Adrenal gland (tissue), 5 donors: ENCODE data around the gene GAK.

Source experiments
- POLR2A ChIP-seq, 2 donors: fragments of 450-650 bp; IDR thresholded peaks; one replicate each; pipeline ENCODE4 v1.6.1; 2017; ENCODE audit warnings: antibody characterized with exemption in 2 of 2, mild to moderate bottlenecking in 2 of 2, moderate library complexity in 1 of 2
- TF ChIP-seq, protein P1 (sequence below), 6 experiments: fragments of 450-650 bp in 4 of 6; fragments of 200-600 bp in 2 of 6; sonication (generic) in 1 of 6; IDR thresholded peaks; 1 replicate in 5 of 6; 2 replicates in 1 of 6; pipeline versions ENCODE4 v1.5.1 to v1.8.0; 2016 to 2021; ENCODE audit warnings: antibody characterized with exemption in 6 of 6, mild to moderate bottlenecking in 2 of 6, moderate library complexity in 1 of 6
- donor health status: DM: no; HTN: no; CAD: no.

DNA sequence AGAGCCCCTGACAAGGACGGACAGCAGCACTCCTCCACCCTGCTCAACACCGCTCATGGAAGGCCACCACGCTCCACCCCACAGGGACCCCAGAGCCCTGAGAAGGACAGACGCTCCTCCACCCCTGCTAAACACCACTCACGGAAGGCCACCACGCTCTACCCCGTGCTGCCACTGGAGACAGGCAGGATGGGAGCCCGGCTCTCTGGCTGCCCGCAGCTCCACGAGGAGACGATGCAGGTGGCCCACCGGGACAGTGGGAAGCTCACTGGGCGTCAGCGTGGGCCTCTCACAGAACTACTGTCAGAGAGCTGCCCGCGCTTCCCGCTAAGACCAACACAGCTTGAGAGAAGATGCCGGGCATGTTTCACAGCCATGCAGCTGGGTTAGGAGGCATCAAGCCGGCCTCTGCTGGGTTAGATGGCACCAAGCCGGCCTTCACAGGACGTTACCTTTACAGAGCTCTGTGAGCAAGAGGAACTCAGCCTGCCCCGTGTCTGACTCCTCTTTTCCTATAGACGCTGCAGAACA is 20.8 kb downstream of the GAK start:
- TF ChIP-seq, protein P1, sequence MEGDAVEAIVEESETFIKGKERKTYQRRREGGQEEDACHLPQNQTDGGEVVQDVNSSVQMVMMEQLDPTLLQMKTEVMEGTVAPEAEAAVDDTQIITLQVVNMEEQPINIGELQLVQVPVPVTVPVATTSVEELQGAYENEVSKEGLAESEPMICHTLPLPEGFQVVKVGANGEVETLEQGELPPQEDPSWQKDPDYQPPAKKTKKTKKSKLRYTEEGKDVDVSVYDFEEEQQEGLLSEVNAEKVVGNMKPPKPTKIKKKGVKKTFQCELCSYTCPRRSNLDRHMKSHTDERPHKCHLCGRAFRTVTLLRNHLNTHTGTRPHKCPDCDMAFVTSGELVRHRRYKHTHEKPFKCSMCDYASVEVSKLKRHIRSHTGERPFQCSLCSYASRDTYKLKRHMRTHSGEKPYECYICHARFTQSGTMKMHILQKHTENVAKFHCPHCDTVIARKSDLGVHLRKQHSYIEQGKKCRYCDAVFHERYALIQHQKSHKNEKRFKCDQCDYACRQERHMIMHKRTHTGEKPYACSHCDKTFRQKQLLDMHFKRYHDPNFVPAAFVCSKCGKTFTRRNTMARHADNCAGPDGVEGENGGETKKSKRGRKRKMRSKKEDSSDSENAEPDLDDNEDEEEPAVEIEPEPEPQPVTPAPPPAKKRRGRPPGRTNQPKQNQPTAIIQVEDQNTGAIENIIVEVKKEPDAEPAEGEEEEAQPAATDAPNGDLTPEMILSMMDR (IDR thresholded peaks at IDR 0.05): no peak
- TF ChIP-seq POLR2A (IDR thresholded peaks at IDR 0.05): no peak
